ENCODE data around the gene PRELID1. TPM values are rescaled to one million over a fixed set of nuclear protein-coding genes. Genes with fewer than 3 reads are reported as not detected.
A peak's percentile ranks its signal among the peaks of the same experiment; 100 is the strongest.

PRELID1 gene
- total and polyA plus RNA-seq, 2 experiments from 2014 or later, result 86.0 to 185 TPM

- DNase-seq (ENCODE audit: low read depth in 1 of 2, low spot score in 1 of 2), result no peak
- H3K9me3 ChIP-seq (ENCODE audit: low read depth), result no peaks in the 10 kb centered on the region
- no peaks in the 10 kb centered on the region for H3K4me1 ChIP-seq (ENCODE audit: low read depth)
- peaks cover 7% of the 10 kb centered on the region for H3K36me3 ChIP-seq
- no peaks in the 10 kb centered on the region for H3K27me3 ChIP-seq
- H3K27ac ChIP-seq, result no peak overlapping the region
- TF ChIP-seq CTCF (IDR thresholded peaks at IDR 0.05; ENCODE audit: low read depth, low read length), result no peak
- H3K4me3 ChIP-seq, result no peak overlapping the region
These were observed 22.3 kb downstream of the PRELID1 start for GRCh38 chr5:177325868-177326381.

- H3K27me3 ChIP-seq, result no peaks in the 10 kb centered on the region
- no peak overlapping the region for H3K4me3 ChIP-seq
- H3K4me1 ChIP-seq (ENCODE audit: low read depth), result no peaks in the 10 kb centered on the region
- no peaks in the 10 kb centered on the region for H3K9me3 ChIP-seq (ENCODE audit: low read depth)
- no peak overlapping the region for H3K27ac ChIP-seq
- DNase-seq (ENCODE audit: low read depth in 1 of 2, low spot score in 1 of 2), result peak in 1 of 2 donors; percentile 84
- no peak for TF ChIP-seq CTCF (IDR thresholded peaks at IDR 0.05; ENCODE audit: low read depth, low read length)
- H3K36me3 ChIP-seq, result peaks cover 11% of the 10 kb centered on the region
These were observed 24.2 kb downstream of the PRELID1 start for GRCh38 chr5:177327539-177328522.

GRCh38 chr5:177328545-177329231 lies 25.1 kb downstream of the PRELID1 start:
- H3K4me3 ChIP-seq, result no peak overlapping the region
- peaks cover 17% of the 10 kb centered on the region for H3K36me3 ChIP-seq
- H3K9me3 ChIP-seq (ENCODE audit: low read depth), result no peaks in the 10 kb centered on the region
- H3K27me3 ChIP-seq, result no peaks in the 10 kb centered on the region
- H3K27ac ChIP-seq, result no peak overlapping the region
- no peaks in the 10 kb centered on the region for H3K4me1 ChIP-seq (ENCODE audit: low read depth)
- TF ChIP-seq CTCF (IDR thresholded peaks at IDR 0.05; ENCODE audit: low read depth, low read length), result no peak
- no peak for DNase-seq (ENCODE audit: low read depth in 1 of 2, low spot score in 1 of 2)

- Histone ChIP-seq H3K27ac (no peak overlapping the region), H3K36me3 (peaks cover 23% of the 10 kb centered on the region), H3K27me3 (no peaks in the 10 kb centered on the region), H3K4me1 (ENCODE audit: low read depth) (no peaks in the 10 kb centered on the region), H3K9me3 (ENCODE audit: low read depth) (no peaks in the 10 kb centered on the region), H3K4me3 (no peak overlapping the region)
- no peak for TF ChIP-seq CTCF (IDR thresholded peaks at IDR 0.05; ENCODE audit: low read depth, low read length)
- no peak for DNase-seq (ENCODE audit: low read depth in 1 of 2, low spot score in 1 of 2)
These were observed 26.3 kb downstream of the PRELID1 start for GRCh38 chr5:177329883-177330282.

GRCh38 chr5:177330991-177331842 lies 27.6 kb downstream of the PRELID1 start:
- H3K4me3 ChIP-seq, result no peak overlapping the region
- TF ChIP-seq CTCF (IDR thresholded peaks at IDR 0.05; ENCODE audit: low read depth, low read length), result no peak
- H3K9me3 ChIP-seq (ENCODE audit: low read depth), result no peaks in the 10 kb centered on the region
- H3K4me1 ChIP-seq (ENCODE audit: low read depth), result no peaks in the 10 kb centered on the region
- peaks cover 23% of the 10 kb centered on the region for H3K36me3 ChIP-seq
- DNase-seq (ENCODE audit: low read depth in 1 of 2, low spot score in 1 of 2), result no peak
- no peak overlapping the region for H3K27ac ChIP-seq
- no peaks in the 10 kb centered on the region for H3K27me3 ChIP-seq
